GM18502 (cell line): ENCODE data around the gene DHX36.

Experiments used
- ATAC-seq: cut with Tn5 transposase; IDR thresholded peaks from one replicate; pipeline ENCODE4 v1.9.1; 2021; ENCODE audit warnings: mild to moderate bottlenecking; ENCODE audit not compliant: unreplicated experiment, poor library complexity

The DHX36 gene

GRCh38 chr3:154227531-154227930, 96.8 kb downstream of the DHX36 start:
- no peak for ATAC-seq

- no peak for ATAC-seq
Measured at GRCh38 chr3:154225536-154225935, 98.8 kb downstream of the DHX36 start.

GRCh38 chr3:154224866-154225265, 99.4 kb downstream of the DHX36 start:
- ATAC-seq: no peak

GRCh38 chr3:154224366-154224765, 99.9 kb downstream of the DHX36 start:
- ATAC-seq: no peak

GRCh38 chr3:154223519-154223918, 100.8 kb downstream of the DHX36 start:
- ATAC-seq: no peak
